Activated T-helper 9 cell treated with anti-CD3 and anti-CD28 coated beads, Interleukin-2, amount 50 U/mL, for 16 hours (primary cell): Measurements from ENCODE around the gene CSTF2T.

Source experiments
- DNase-seq: peaks from one replicate; pipeline ENCODE4 v3.0.0-alpha.2; 2020; ENCODE audit warnings: low read depth

Gene CSTF2T

GRCh38 chr10:51699475-51700227, at the start of gene CSTF2T:
TSS of gene CSTF2T (minus strand) at chr10:51699595. CDS start at chr10:51699549, 46 bp downstream.
- DNase-seq: peak; percentile 84

GRCh38 chr10:51748959-51749358, 49.6 kb upstream of the CSTF2T start:
- no peak for DNase-seq

- DNase-seq: no peak
These were observed 47.8 kb upstream of the CSTF2T start for GRCh38 chr10:51747216-51747615.

- DNase-seq: no peak
These were observed 46.0 kb upstream of the CSTF2T start for GRCh38 chr10:51745397-51745796.

GRCh38 chr10:51744235-51745000, 45.0 kb upstream of the CSTF2T start:
- no peak for DNase-seq

- DNase-seq: no peak
These were observed 43.8 kb upstream of the CSTF2T start for GRCh38 chr10:51743146-51743545.

- DNase-seq: no peak
These were observed 33.7 kb upstream of the CSTF2T start for GRCh38 chr10:51733057-51733456.

GRCh38 chr10:51729822-51730555, 30.6 kb upstream of the CSTF2T start:
- DNase-seq: no peak

- no peak for DNase-seq
These were observed 24.6 kb upstream of the CSTF2T start for GRCh38 chr10:51724038-51724437.

GRCh38 chr10:51718804-51719291, 19.5 kb upstream of the CSTF2T start:
- DNase-seq: no peak

GRCh38 chr10:51716981-51717380, 17.6 kb upstream of the CSTF2T start:
- DNase-seq: no peak

GRCh38 chr10:51711519-51711891, 12.1 kb upstream of the CSTF2T start:
- DNase-seq: no peak

GRCh38 chr10:51709324-51709972, 10.1 kb upstream of the CSTF2T start:
- no peak for DNase-seq

GRCh38 chr10:51708609-51709008, 9.2 kb upstream of the CSTF2T start:
- no peak for DNase-seq

GRCh38 chr10:51707821-51708424, 8.5 kb upstream of the CSTF2T start:
- no peak for DNase-seq

- DNase-seq: no peak
These were observed 8.0 kb upstream of the CSTF2T start for GRCh38 chr10:51707392-51707791.

GRCh38 chr10:51706225-51706624, 6.8 kb upstream of the CSTF2T start:
- DNase-seq: no peak

GRCh38 chr10:51705774-51706173, 6.4 kb upstream of the CSTF2T start:
- DNase-seq: no peak

- no peak for DNase-seq
These were observed 928 bp upstream of the CSTF2T start for GRCh38 chr10:51700228-51700817.

- DNase-seq: no peak
These were observed 285 bp downstream of the CSTF2T start for GRCh38 chr10:51699145-51699474.

- DNase-seq: no peak
These were observed 827 bp downstream of the CSTF2T start for GRCh38 chr10:51698473-51699063.
